Immature natural killer cell (primary cell): ENCODE data around the gene RNH1. TPM values are rescaled to one million over a fixed set of nuclear protein-coding genes. Genes with fewer than 3 reads are reported as not detected.
"Not testable (repeated sequence)": the region's sequence is repeated elsewhere in the genome, so short reads cannot be mapped to it uniquely, and the experiment has no call there.

Source experiments
- DNase-seq, 3 donors: peaks; one replicate each; pipeline ENCODE4 v3.0.0; 2022; ENCODE audit warnings: mixed read lengths in 1 of 3
- H3K27ac Mint-ChIP-seq, 6 donors: one replicate each; pipeline ENCODE4 v1.8.0; 2020; ENCODE audit warnings: mixed read lengths in 6 of 6, mild to moderate bottlenecking in 5 of 6, inconsistent platforms in 4 of 6, moderate library complexity in 3 of 6
- H3K27me3 Mint-ChIP-seq, 3 donors: one replicate each; pipeline ENCODE4 v1.8.0; 2020 to 2021; ENCODE audit warnings: low read depth in 3 of 3, mild to moderate bottlenecking in 3 of 3, mixed read lengths in 3 of 3, moderate library complexity in 3 of 3, inconsistent platforms in 1 of 3
- H3K36me3 Mint-ChIP-seq, 3 donors: one replicate each; pipeline ENCODE4 v1.8.0; 2020; ENCODE audit warnings: mixed read lengths in 3 of 3, inconsistent platforms in 2 of 3, mild to moderate bottlenecking in 2 of 3
- H3K4me1 Mint-ChIP-seq, 2 donors: one replicate each; pipeline ENCODE4 v1.8.0; 2020; ENCODE audit warnings: inconsistent platforms in 2 of 2, mild to moderate bottlenecking in 2 of 2, mixed read lengths in 2 of 2, moderate library complexity in 1 of 2
- H3K4me3 Mint-ChIP-seq, 5 donors: one replicate each; pipeline ENCODE4 v1.8.0; 2020; ENCODE audit warnings: mild to moderate bottlenecking in 5 of 5, mixed read lengths in 5 of 5, inconsistent platforms in 3 of 5, moderate library complexity in 3 of 5
- H3K9me3 Mint-ChIP-seq, 6 donors: one replicate each; pipeline ENCODE4 v1.8.0; 2020; ENCODE audit warnings: mild to moderate bottlenecking in 6 of 6, mixed read lengths in 6 of 6, inconsistent platforms in 4 of 6, moderate library complexity in 3 of 6
- polyA plus RNA-seq, 3 donors: library from polyadenylated mRNA; unstranded; fragments of 300-500 nt; fragmentation: Illumina TruSeq; gene quantifications; one replicate each; pipeline ENCODE4 v1.2.3, GENCODE V29; 2021

Gene RNH1
- polyA plus RNA-seq, 3 donors from 2014 or later: 164 to 180 (median 168) TPM

DNA sequence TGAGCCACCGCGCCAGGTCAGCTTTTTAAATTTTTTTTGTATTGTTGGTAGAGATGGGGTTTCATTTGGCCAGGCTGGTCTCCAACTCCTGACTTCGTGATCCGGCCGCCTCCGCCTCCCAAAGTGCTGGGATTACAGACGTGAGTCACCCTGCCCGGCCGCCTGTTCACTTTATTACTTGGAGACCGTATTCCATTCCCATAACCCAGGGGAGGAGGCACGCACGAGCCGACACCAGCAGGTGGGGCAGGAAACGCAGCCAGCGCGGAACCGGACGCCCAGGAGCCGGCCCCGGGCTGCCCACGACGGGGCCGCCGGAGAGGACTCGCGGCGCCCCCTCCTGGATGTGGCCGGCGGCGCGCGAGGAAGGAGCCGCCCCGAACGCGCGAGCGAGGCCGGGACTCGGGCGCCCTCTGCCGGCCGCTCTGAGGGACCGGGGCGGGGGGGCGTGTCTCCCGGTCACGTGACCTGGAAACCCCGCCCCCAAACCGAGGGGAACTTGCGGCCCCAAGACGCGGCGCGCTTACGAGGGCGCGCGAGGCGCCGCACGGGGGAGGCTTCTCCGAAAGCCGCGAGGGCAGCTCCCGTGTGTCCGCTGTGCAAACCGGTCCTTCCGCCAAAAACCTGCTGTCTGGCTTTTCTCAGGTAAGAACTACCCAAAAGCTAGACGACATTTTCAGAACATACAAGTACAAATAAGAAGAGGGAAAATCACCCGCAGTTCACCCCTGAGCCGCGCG lies 11.6 kb upstream of the RNH1 start:
- Mint-ChIP-seq H3K9me3 (no peaks in the 10 kb centered on the region), H3K4me3 (peak overlapping the region; percentile 81 to 90 (median 83)), H3K36me3 (no peaks in the 10 kb centered on the region), H3K27ac (peak overlapping the region; percentile 59 to 89 (median 78)), H3K27me3 (peaks cover 4 to 6% (median 4%) of the 10 kb centered on the region in 3 donors), H3K4me1 (peaks cover 5 to 6% of the 10 kb centered on the region in 2 donors)
- DNase-seq: peak; percentile 80 to 91 (median 88)

- H3K27me3 Mint-ChIP-seq, H3K36me3 Mint-ChIP-seq, H3K4me1 Mint-ChIP-seq, H3K9me3 Mint-ChIP-seq, DNase-seq: not testable (repeated sequence)
- Mint-ChIP-seq H3K27ac (peak overlapping the region in 1 of 6 donors; percentile 46), H3K4me3 (peak overlapping the region in 1 of 5 donors; percentile 30)
Observed at GRCh38 chr11:516918-517685, 10.1 kb upstream of the RNH1 start.

DNA sequence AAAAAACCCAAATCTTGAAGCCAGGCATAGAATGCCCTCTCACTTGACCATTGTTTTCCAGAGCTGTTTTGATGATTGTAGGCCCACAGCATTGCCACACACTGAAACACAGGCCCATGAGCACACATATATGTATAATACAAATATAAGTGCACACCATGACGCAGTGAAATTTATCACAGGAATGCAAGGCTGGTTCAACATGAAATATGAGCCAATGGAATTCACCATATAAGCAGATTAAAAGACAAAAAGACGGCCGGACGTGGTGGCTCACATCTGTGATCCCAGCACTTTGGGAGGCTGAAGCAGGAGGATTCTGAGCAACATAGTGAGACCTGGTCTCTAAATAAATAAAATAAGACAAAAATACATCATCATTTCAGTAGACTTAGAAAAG lies 9.4 kb upstream of the RNH1 start:
- peaks cover 5 to 6% of the 10 kb centered on the region in 2 donors for H3K4me1 Mint-ChIP-seq
- peak overlapping the region in 2 of 6 donors; percentile 46 to 68 for H3K27ac Mint-ChIP-seq
- peaks cover 4 to 6% (median 6%) of the 10 kb centered on the region in 3 donors for H3K27me3 Mint-ChIP-seq
- no peak for DNase-seq
- no peaks in the 10 kb centered on the region for H3K9me3 Mint-ChIP-seq
- H3K36me3 Mint-ChIP-seq: no peaks in the 10 kb centered on the region
- no peak overlapping the region for H3K4me3 Mint-ChIP-seq

DNA sequence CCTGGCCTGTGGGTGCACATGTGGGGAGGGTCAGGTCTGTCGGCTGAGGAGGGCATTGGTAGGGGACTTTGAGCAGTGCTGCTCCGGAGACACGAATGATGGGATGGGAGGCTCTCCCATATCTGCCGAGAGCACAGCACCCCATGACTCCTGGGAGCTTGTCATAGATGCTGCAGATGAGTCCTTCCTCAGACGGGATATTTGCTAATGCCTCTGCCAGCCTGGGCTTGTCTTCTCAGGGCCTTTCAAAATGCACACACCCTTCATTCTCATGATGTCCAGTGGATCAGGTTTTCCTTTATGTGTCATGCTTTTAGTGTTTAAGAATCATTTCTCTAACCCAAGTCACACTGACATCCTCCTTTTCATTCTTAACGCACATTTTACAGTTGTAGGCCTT lies 8.1 kb upstream of the RNH1 start:
- DNase-seq: no peak
- Mint-ChIP-seq H3K27ac (no peak overlapping the region), H3K27me3 (peaks cover 2 to 6% (median 4%) of the 10 kb centered on the region in 3 donors), H3K4me1 (peaks cover 5 to 6% of the 10 kb centered on the region in 2 donors), H3K4me3 (no peak overlapping the region), H3K36me3 (no peaks in the 10 kb centered on the region), H3K9me3 (no peaks in the 10 kb centered on the region)

- Mint-ChIP-seq H3K4me1 (peaks cover 5 to 6% of the 10 kb centered on the region in 2 donors), H3K9me3 (no peaks in the 10 kb centered on the region), H3K4me3 (no peak overlapping the region), H3K36me3 (peaks cover 0 to 4% (median 3%) of the 10 kb centered on the region in 3 donors), H3K27ac (no peak overlapping the region), H3K27me3 (peaks cover 2 to 6% (median 4%) of the 10 kb centered on the region in 3 donors)
- DNase-seq: no peak
Observed at GRCh38 chr11:514606-515005, 7.6 kb upstream of the RNH1 start.

DNA sequence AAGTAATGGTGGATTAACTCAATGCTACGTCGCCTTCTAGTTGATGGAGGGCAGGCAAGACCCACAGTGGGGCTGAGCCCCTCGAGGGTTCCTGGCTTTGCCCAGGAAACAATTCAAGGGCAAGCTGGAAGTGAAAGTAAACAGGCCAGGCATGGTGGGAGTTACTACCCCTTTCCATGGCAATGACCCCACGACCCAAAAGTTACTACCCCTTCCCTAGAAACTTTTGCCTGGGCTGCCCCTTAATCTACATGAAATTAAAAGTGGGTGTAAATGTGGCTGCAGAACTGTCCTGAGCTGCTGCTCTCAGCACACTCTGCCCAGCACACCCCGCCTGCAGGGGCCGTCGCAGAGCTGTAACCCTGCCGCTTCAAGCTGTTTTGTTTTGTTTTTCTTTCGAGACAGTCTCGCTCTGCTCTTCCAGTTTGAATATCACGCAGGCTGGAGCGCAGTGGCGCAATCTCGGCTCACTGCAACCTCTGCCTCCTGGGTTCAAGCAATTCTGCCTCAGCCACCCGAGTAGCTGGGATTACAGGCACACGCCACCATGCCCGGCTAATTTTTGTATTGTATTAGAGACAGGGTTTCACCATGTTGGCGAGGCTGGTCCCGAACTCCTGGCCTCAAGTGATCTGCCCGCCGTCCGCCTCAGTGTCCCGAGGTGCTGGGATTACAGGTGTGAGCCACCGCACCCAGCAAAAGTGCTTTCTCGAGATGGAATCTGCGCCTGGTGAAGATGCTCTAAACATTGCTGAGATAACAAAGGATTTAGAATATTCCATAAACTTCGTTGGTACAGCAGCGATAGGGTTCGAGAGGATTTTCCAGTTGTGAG lies 5.9 kb upstream of the RNH1 start:
- no peak for DNase-seq
- peaks cover 0 to 5% of the 10 kb centered on the region in 2 donors for H3K4me1 Mint-ChIP-seq
- no peak overlapping the region for H3K4me3 Mint-ChIP-seq
- no peaks in the 10 kb centered on the region for H3K9me3 Mint-ChIP-seq
- peaks cover 0 to 4% (median 0%) of the 10 kb centered on the region in 3 donors for H3K27me3 Mint-ChIP-seq
- peaks cover 0 to 4% (median 3%) of the 10 kb centered on the region in 3 donors for H3K36me3 Mint-ChIP-seq
- peak overlapping the region in 1 of 6 donors; percentile 62 for H3K27ac Mint-ChIP-seq

GRCh38 chr11:508956-509355 lies 1.9 kb upstream of the RNH1 start:
- DNase-seq: no peak
- H3K27me3 Mint-ChIP-seq: peaks cover 5 to 12% (median 8%) of the 10 kb centered on the region in 3 donors
- H3K4me1 Mint-ChIP-seq: peaks cover 19 to 22% of the 10 kb centered on the region in 2 donors
- H3K36me3 Mint-ChIP-seq: peaks cover 0 to 4% (median 3%) of the 10 kb centered on the region in 3 donors
- no peak overlapping the region for H3K27ac Mint-ChIP-seq
- H3K4me3 Mint-ChIP-seq: peak overlapping the region in 3 of 5 donors; percentile 7 to 25 (median 12)
- H3K9me3 Mint-ChIP-seq: no peaks in the 10 kb centered on the region

DNA sequence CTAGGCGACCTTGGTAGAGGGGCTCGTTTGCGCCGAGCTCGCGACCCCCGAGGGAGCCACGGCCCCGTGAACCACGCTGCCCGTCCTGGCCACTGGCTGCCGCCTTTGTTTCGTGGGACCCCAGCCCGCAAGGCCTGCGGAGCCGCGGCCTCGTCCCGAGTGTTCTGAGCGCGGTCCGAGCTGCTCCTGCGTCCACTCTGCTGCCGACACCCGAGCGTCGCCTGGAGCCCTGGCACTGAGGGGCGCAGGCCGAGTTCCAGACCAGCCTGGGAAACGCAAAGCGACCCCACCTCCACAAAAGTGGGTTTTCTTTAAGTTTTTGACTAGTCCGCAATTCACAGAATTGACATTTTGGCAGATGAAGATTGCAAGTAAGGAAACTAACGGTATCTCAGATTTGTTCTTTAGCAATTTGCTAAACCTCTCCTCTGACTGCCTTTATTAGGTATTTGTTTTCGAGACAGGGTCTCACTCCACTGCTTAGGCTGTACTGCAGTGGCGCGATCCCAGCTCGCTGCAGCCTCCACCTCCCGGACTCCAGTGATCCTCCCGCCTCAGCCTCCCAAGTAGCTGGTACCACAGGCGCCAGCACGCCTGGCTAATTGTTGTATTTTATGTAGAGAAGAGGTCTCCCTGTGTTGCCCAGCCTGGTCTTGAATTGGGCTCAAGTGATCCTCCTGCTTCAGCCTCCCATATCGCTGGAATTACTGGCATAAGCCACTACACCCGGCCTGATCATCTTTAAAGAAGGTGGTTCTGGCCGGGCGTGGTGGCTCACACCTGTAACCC lies 879 bp upstream of the RNH1 start:
- H3K4me1 Mint-ChIP-seq: peaks cover 19 to 23% of the 10 kb centered on the region in 2 donors
- DNase-seq: no peak
- peak overlapping the region in 4 of 6 donors; percentile 42 to 79 (median 54) for H3K27ac Mint-ChIP-seq
- H3K9me3 Mint-ChIP-seq: no peaks in the 10 kb centered on the region
- H3K4me3 Mint-ChIP-seq: peak overlapping the region; percentile 61 to 73 (median 71)
- H3K36me3 Mint-ChIP-seq: peaks cover 0 to 4% (median 3%) of the 10 kb centered on the region in 3 donors
- peaks cover 6 to 12% (median 8%) of the 10 kb centered on the region in 3 donors for H3K27me3 Mint-ChIP-seq

GRCh38 chr11:506238-506994 lies 626 bp downstream of the RNH1 start:
- Mint-ChIP-seq H3K36me3 (peaks cover 0 to 4% (median 3%) of the 10 kb centered on the region in 3 donors), H3K27ac (peak overlapping the region; percentile 99 to 100 (median 99)), H3K4me1 (peaks cover 19 to 23% of the 10 kb centered on the region in 2 donors), H3K9me3 (no peaks in the 10 kb centered on the region), H3K27me3 (peaks cover 6 to 11% (median 8%) of the 10 kb centered on the region in 3 donors), H3K4me3 (peak overlapping the region; percentile 94 to 99 (median 97))
- peak; percentile 97 to 98 (median 98) for DNase-seq

GRCh38 chr11:504994-505344 lies 2.1 kb downstream of the RNH1 start:
- peaks cover 19 to 23% of the 10 kb centered on the region in 2 donors for H3K4me1 Mint-ChIP-seq
- no peak for DNase-seq
- H3K36me3 Mint-ChIP-seq: peaks cover 0 to 3% (median 3%) of the 10 kb centered on the region in 3 donors
- peak overlapping the region; percentile 53 to 100 (median 80) for H3K27ac Mint-ChIP-seq
- peaks cover 6 to 11% (median 8%) of the 10 kb centered on the region in 3 donors for H3K27me3 Mint-ChIP-seq
- no peaks in the 10 kb centered on the region for H3K9me3 Mint-ChIP-seq
- H3K4me3 Mint-ChIP-seq: peak overlapping the region; percentile 17 to 62 (median 49)

- H3K36me3 Mint-ChIP-seq: no peaks in the 10 kb centered on the region
Observed at GRCh38 chr11:504053-504993, 2.7 kb downstream of the RNH1 start.

More at GRCh38 chr11:504053-504993, 2.7 kb downstream of the RNH1 start:
- peak overlapping the region in 4 of 5 donors; percentile 17 to 62 (median 52) for H3K4me3 Mint-ChIP-seq
- H3K4me1 Mint-ChIP-seq: peaks cover 19 to 23% of the 10 kb centered on the region in 2 donors
- no peak for DNase-seq
- peak overlapping the region in 4 of 6 donors; percentile 55 to 100 (median 84) for H3K27ac Mint-ChIP-seq
- H3K9me3 Mint-ChIP-seq: no peaks in the 10 kb centered on the region
- peaks cover 6 to 12% (median 8%) of the 10 kb centered on the region in 3 donors for H3K27me3 Mint-ChIP-seq
